T47D (cell line): ENCODE measurements around the gene CCDC154.

Experiments
- DNase-seq, 2 experiments: peaks; one replicate each; pipeline versions ENCODE4 v3.0.0 to v3.0.0-alpha.2; 2011 to 2012; ENCODE audit warnings: low read depth in 1 of 2, low spot score in 1 of 2
- JUND ChIP-seq: IDR thresholded peaks from 2 replicates; pipeline ENCODE4 v1.6.1; 2012; ENCODE audit warnings: low read depth
- in situ Hi-C: cut with HindIII; loops from 2 replicates; pipeline ENCODE4 v1.10.0; 2016; ENCODE audit warnings: low sequenced_read_pairs, low pct_unique_long_range_greater_than_20kb

The CCDC154 gene

DNA sequence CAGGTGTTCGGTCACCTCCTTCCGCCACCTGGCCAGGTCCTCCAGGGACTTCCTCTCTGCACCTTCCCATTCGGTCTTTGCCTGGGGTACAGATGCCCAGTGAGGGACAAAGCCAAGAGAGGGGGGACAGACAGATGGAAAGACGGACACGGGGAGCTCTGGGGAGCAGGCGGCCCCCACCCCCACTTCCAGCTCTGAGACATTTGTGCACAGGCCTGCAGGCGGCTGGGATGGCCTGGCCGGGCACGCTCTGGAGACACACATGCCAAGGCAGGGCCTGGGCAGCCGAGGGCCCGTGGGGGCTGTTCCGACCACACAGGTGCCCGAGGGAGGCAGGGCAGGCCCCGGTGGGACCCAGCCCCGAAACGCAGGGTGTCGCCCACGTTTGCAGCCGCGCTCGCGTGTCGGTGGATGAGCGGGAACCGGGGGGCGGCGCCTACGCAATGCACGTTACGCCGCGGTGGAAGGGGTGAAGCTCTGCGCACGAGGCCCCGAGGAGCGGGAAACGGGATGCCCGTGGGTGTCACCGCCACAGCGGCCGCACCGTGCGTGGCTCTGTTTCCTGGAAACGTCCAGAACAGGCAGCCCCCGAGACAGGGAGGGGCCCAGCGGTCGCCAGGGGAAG lies 7.5 kb downstream of the CCDC154 start:
- in situ Hi-C loops: no loop called here
- no peak for TF ChIP-seq JUND
- DNase-seq: no peak

DNA sequence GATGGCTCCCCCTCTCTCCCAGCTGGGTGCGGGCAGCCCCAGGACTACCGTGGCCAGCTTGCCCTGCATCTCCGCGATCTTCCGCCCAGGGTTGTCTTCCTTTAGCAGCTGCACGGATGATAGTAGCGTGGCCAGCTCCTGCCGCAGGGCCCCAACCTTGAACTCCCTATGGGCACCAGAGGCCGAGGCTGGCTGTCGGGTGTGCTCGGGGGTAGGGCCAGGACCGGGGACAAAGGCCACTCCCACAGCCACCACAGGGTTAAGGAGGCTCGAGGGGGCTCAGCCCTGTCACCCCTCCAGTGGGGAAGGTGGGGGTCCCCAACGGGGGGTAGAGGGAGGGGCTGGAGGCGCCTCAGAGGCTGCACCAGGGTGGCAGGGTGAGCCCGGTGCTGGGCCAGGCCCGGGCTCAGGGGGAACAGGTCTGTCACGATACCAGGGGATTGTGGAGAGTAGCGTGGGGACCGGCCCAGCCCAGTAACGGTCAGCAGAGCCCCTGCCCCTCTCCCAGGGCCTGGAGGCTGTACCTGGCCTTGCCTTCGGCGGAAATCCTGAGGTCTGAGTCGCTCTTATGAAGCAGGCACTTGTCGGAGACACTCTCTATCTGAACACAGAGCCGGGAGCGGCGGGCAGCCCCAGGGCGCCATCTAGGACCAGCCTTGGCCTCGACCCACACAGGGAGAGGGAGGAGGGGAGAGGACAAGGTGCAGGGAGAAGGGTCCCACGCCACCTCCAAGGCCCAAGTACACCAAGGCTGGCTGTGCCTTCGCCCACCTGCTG lies 8.2 kb downstream of the CCDC154 start:
- in situ Hi-C loops: no loop called here
- no peak for TF ChIP-seq JUND
- DNase-seq: no peak

DNA sequence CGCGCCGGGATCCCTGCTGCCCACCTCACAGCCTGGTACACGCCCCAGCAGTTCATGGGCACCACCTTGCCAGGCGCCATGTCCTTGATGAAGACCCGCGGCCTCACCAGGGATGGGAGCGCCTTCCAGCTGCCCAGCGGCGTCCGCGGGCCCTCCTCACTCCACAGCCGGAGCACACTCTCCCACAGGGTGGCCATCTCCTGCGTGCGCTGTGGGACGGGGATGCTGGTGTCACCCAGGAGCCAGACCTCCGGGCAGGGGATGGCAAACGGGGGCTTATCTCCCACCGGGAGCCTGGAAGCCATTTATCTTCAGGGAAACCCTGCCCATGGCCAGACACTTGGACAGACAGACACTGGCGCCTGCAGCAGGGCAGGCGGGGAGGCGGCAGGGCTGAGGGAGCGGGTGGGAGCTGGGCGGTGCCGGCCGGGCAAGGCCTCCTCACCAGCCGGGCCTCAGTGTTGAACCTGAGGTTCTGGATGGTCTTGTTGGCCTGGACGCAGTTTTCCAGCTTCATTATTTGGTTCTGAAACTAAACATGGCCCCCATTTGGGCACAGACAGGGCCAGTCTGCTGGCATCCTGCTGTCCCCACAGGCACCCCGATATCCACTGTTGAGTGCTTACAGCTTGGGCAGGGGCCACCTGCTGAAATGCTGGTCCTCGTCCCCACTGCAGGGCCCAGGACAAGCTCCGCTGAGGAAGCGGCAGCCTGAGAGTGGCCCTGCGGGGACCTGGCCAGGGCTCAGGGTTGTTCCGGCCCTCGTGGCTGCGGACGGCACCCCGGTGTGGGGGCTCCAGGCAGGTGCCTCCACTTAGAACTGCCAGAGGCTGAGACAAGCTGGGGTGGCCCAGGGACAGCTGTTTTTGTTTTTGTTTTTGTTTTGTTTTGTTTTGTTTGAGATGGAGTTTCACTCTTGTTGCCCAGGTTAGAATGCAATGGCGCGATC lies 9.4 kb downstream of the CCDC154 start:
- in situ Hi-C loops: no loop called here
- no peak for TF ChIP-seq JUND
- DNase-seq: no peak

DNA sequence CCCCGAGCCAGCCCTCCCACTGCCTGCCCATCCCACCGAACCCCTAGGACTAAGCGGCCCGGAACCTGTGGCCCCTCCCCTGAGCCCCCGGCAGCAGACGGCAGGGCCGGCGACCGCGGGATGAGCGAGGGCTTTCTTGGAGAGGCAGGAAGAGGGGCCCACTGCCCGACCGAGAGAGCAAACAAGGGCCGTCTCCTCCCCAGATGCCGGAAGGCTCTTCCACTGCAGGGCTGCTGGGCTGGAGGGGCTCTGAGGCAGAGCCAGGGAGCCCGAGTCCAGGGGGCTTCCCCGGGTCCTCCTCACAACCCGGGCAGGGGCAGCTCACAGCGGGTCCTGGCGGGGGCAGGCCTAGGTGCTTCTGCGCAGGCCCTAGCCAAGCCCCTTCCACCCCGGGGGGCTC lies 10.6 kb downstream of the CCDC154 start:
- no peak for TF ChIP-seq JUND
- in situ Hi-C loops: no loop called here
- no peak for DNase-seq

DNA sequence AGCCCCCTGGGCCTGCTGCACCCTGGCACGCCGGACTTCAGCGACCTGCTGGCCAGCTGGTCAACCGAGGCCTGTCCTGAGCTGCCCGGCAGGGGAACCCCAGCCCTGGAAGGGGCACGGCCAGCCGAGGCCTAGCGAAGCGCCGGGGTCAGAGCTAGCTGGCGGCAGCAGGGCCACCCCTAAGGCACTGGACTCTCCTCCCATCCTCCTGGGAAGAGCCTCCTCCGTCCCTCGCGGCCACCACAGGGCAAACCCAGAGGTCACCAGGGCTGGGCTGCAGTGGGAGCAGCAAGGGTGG lies 11.1 kb downstream of the CCDC154 start:
- in situ Hi-C loops: no loop called here
- no peak for TF ChIP-seq JUND
- no peak for DNase-seq

DNA sequence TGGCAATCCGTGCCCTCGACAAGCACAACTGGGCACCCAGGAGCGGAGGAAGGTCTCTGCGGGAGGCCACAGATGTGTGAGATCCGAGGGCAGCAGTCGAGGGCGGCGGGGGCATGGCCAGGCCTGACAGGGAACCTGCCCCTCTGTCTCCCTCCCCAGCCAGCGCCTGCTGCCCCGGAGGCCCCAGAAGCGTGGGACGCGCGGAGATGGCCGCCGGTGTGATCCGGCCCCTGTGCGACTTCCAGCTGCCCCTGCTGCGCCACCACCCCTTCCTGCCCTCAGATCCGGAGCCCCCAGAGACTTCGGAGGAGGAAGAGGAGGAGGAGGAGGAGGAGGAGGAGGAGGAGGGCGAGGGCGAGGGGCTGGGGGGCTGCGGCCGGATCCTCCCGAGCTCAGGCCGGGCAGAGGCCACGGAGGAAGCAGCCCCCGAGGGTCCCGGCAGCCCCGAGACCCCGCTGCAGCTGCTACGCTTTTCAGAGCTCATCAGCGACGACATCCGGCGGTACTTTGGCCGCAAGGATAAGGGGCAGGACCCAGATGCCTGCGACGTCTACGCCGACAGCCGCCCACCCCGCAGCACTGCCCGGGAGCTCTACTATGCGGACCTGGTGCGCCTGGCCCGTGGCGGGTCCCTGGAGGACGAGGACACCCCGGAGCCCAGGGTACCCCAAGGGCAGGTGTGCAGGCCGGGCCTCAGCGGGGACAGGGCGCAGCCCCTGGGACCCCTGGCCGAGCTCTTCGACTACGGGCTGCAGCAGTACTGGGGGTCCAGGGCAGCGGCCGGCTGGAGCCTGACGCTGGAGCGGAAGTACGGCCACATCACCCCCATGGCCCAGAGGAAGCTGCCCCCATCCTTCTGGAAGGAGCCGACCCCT lies 11.7 kb downstream of the CCDC154 start:
- no peak for TF ChIP-seq JUND
- in situ Hi-C loops: no loop called here

DNA sequence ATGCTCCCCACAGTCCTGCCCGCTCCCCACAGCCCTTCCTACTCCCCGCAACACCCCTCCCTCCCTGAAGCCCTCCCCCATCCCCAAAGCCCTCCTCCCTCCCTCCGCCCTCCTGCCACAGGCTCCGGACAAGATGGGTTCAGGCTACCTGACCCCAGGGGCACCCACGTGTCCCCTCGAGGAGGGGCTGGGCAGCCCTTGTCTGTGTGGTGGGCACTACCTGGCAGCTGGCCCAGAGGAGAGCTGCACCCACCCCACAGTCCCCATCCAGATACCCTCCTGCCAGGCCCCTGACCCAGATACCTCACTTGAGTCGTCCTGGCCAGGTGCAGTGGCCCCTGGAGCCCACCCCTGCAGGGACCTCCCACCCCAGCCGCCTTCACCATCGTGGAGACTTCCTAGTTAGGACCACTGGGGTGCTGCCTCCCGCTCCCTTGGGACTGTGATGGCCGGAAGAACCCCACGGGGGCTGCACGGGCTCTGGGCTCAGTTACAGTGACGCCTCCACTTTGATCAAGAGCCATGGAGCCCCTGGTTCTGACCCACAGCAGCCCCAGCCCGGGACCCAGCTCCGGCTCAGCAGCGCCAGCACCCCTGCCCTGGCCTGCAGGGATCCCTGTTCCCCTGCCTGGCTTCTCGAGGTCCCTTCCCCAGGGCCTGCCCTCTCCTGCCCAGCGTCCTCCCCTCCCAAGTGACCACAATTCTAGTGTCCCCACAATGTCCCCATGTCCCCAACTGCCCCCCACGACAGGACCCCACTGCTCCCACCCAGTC lies 12.7 kb downstream of the CCDC154 start:
- TF ChIP-seq JUND: no peak
- no peak for DNase-seq
- in situ Hi-C loops: no loop called here

More for the DNA sequence above, 11.7 kb downstream of the CCDC154 start:
- no peak for DNase-seq

DNA sequence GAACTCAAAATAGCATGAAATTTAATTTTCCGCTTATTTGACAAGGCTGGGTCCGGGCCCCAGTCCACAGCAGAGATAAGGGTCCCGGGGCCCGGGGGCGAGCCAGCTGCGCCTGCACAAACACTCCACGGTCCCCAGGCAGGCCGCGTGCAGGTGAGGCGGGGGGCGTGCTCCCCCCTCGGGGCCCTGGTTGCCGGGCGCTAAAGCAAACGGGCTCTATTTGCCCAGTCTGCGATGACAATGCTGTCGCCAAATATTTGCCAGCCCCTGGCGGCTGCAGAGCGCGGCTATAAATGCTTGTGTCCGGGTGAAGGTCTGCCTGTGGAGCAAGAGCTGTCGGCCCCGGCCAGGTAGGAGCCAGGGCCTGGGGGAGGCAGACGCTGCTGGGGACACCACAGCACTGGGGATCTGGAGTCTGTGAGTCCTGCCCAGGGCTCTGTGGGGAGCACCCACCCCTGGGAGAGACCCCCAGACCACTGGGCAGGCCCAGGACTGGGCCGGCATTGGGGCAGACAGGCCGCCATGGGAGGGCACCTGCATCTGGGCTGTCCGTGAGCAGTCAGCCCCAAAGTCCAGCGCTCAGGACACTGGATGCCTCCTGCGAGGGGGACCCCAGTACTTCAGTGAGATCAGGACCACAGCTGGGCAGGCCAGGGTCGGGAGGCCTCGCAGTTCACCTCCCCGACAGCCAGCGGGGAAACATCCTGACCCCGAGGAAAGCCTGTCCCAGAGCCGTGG lies 13.4 kb downstream of the CCDC154 start, which contains the start of gene PERCC1:
Gene PERCC1, plus strand, starts transcription at position 320 of the 738 bp plus-strand sequence. CDS start 1,516 bp downstream, outside the sequence.
- in situ Hi-C loops: no loop called here
- peak; percentile 90 to 93 for DNase-seq
- TF ChIP-seq JUND: no peak

DNA sequence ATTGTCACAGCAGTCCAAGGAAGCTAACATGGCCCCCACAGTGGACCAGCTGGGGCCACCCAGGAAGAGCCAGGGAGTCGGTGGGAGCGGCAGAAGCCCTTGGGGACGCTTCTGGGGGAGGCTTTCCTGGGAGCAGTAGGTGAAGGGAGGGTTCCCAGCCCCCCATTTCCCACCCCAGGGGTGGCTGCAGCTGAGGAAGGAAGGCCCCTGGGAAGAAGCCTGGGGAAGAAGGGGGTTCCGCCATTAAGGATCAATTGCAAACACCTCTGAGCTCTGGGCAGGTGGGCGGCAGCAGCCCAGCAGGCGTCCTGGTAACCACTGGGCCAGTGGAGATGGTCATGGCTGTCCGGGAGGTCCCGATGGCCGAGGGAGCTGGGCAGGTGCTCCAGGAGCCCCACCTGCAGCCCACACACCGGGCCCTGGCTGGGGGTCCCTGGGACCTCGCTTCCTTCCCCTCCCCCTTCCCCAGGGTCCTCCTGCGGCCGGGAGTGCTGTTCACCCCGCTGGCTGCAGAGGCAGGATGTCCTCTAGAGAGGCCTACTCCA lies 14.1 kb downstream of the CCDC154 start:
- in situ Hi-C loops: no loop called here
- no peak for TF ChIP-seq JUND
- DNase-seq: no peak

DNA sequence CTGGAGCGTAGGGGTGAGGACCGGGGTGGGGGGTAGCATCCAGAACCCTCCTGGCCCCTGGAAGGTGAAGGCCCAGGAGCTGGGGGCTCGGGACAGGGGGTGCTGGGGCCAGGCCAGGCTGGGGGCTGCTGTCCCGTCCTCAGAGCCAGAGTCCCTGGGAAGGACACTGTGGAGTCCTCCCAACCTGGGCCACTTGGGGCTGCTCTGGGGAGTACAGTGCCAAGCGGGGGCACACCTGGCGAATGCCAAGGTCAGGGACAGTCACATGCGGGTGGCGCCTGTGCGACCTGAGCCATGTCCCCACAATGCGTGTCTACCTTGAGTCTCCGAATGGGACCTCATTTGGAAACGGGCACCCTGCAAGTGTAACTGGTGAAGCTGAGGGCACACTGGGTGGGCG lies 14.7 kb downstream of the CCDC154 start:
- in situ Hi-C loops: no loop called here
- no peak for TF ChIP-seq JUND
- no peak for DNase-seq

DNA sequence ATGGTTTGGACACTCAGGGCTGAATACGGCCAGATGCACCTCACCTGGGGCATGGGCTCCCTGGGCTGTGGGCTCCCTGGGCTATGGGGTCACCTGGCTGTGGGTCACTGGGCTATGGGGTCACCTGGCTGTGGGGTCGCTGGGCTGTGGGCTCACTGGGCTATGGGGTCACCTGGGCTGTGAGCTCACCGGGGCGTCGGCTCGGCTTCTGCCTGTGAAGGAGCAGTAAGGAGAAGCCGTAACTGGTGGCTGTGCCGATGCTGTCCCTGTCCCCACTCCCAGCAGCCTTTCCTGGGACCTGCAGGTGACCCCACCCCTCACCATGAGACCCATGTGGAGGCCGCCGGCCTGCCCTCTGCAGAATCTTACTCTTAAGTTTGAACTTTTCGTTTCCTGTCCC lies 15.3 kb downstream of the CCDC154 start:
- no peak for TF ChIP-seq JUND
- in situ Hi-C loops: no loop called here
- DNase-seq: no peak
